Activated CD8-positive, alpha-beta memory T cell treated with anti-CD3 and anti-CD28 coated beads for 48 hours (primary cell): ENCODE measurements around the gene PKP3.
"Not testable (repeated sequence)": the region's sequence is repeated elsewhere in the genome, so short reads cannot be mapped to it uniquely, and the experiment has no call there.

ENCODE experiments used
- DNase-seq, 3 experiments: peaks; one replicate each; pipeline ENCODE4 v3.0.0-alpha.2; 2020; ENCODE audit warnings: low read depth in 2 of 3, low spot score in 2 of 3

Gene PKP3

DNA sequence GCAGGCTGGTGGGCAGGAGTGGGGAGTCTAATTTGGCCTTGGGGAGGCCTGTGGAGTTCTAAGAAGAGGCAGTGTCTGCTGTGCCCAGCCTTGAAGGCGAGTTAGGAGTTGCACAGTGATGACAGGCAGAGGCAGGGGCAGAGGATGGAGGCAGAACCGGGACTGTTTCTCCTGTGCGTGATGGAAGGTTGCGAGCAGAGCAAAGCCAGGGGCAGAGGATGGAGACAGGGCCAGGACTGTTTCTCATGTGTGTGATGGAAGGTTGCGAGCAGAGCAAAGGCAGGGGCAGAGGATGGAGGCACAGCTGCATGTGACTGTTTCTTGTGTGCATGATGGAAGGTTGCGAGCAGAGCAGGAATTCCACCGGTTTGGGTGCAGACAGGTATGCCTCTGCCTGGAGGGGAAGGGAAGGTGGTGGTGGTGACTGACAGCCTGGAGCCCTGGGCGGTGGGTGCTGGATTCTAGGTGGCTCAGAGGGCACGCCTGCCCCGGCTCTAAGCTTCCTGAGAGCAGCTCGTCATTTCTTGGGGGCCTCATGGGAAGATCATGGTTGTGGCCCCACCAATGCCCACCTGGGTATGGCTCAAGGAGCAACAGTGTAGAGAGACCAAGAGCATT lies 16.0 kb upstream of the PKP3 start:
- no peak for DNase-seq

GRCh38 chr11:379205-380094 lies 14.6 kb upstream of the PKP3 start:
- DNase-seq: no peak

DNA sequence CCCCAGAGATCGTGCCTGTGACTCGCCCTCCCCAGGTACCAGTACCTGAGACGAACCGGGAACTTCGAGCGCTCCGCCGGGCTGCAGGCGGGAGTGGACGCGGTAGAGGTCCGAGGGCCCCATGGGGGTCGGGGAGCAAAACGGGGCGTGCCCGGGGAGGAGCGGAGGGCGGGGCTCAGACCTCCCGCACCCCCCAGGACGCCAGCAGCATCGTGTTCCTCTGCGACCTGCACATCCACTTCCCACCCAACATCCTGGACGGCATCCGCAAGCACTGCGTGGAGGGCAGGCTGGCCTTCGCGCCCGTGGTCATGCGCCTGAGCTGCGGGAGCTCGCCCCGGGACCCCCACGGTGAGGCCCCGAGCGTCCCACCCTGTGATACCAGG lies 13.9 kb upstream of the PKP3 start:
- DNase-seq: no peak

DNA sequence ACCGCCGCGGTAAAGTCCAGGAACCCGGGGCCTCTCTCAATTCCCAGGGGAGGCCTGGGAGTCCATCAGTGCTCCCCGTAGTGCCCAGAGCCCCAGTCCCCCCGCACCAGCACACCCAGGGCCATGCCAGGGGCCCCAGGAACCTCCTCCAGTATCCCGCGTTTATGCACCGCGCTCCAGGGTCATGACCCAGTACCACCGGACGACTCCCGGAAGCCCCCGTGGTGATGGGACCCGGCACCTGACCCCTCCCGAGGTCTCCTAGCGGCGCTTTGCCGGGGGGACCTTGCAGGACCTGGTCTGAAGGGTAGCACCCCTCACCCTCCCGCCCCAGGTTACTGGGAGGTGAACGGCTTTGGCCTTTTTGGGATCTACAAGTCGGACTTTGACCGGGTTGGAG lies 13.5 kb upstream of the PKP3 start:
- no peak for DNase-seq

GRCh38 chr11:380996-381395 lies 13.0 kb upstream of the PKP3 start:
- DNase-seq: no peak

GRCh38 chr11:381501-382072 lies 12.4 kb upstream of the PKP3 start:
- DNase-seq: no peak

DNA sequence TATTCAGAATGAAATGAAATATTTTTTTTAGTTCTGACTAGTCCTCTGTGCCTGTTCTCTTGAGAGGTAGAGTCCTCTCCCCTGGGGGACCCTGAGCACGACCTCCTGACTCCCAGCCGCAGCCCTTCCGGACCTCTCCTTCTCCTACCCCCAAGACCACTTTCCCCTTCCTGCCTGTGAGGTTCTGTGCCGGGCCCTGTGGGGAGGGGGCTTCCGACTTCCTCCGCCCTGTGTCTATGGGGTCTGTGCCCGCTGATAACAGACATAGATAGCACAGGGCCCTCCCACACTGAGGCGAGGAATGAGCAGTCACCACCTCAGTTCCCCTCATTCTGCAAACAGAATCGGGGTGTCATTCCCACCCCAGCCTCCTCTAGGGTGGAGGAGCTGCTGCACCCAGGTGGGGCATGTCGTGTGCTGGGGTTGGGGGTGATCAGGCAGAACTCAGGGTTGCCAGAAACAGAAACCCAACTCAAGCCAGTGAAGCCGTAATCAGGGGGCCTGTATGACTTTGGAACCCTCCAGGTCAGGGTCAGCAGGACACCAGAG lies 11.9 kb upstream of the PKP3 start:
- DNase-seq: no peak

DNA sequence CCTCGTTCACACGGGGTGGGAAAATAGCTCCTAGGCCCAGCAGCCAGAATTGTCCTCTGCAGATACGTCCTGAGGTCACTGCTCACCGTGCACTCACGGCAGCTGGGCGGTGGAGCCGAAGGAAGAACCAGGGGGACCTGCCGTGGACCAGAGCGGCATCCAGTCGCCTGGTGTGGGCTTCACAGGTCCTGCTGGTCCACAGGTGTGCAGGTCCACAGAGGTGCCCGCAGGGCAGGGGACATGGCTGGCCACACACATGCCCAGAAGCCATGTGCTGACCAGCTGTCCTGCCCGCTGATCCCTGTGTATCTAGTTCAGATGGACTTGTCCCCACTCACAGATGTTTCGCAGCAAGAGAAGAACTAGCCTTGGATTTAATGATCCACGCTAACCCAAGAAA lies 10.6 kb upstream of the PKP3 start:
- DNase-seq: no peak

- no peak for DNase-seq
These were observed 9.5 kb upstream of the PKP3 start for GRCh38 chr11:384511-384910.

GRCh38 chr11:385594-386351 lies 8.2 kb upstream of the PKP3 start:
- DNase-seq: no peak

- no peak for DNase-seq
These were observed 7.5 kb upstream of the PKP3 start for GRCh38 chr11:386483-386882.

- DNase-seq: no peak
These were observed 6.7 kb upstream of the PKP3 start for GRCh38 chr11:387193-387793.

GRCh38 chr11:389369-389768 lies 4.6 kb upstream of the PKP3 start:
- DNase-seq: not testable (repeated sequence)

DNA sequence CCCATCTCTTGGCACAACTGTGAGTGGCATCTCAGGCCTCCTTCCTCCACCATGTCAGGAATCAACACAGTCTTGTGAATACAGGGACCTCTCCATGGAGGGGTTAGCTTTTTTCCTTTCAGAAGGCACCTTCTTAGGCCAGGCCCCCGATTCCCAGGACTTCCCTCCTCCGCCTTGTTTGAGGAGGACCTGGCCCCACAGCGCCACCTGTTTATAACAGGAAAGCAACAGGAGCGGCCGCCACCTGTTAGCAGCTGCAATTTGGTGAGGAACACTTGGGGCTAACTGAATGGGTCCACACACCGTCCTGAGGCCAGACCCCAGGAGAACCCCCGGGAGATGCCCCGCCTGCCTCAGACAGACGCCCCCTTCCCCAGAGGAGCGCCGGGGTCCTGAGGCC lies 3.8 kb upstream of the PKP3 start:
- no peak for DNase-seq

- no peak for DNase-seq
These were observed 2.6 kb upstream of the PKP3 start for GRCh38 chr11:391117-392017.

- no peak for DNase-seq
These were observed 1.8 kb upstream of the PKP3 start for GRCh38 chr11:392102-392777.

GRCh38 chr11:393219-394033 lies 583 bp upstream of the PKP3 start:
- no peak for DNase-seq

- DNase-seq: no peak
These were observed 1.0 kb downstream of the PKP3 start for GRCh38 chr11:394858-395655.
